Dedifferentiated amniotic fluid mesenchymal stem cell (primary cell): Measurements from ENCODE around the gene UST.

Experiments used
- DNase-seq: peaks from one replicate; pipeline ENCODE4 v3.0.0-alpha.2; 2016; ENCODE audit errors: extremely low spot score

The UST gene

DNA sequence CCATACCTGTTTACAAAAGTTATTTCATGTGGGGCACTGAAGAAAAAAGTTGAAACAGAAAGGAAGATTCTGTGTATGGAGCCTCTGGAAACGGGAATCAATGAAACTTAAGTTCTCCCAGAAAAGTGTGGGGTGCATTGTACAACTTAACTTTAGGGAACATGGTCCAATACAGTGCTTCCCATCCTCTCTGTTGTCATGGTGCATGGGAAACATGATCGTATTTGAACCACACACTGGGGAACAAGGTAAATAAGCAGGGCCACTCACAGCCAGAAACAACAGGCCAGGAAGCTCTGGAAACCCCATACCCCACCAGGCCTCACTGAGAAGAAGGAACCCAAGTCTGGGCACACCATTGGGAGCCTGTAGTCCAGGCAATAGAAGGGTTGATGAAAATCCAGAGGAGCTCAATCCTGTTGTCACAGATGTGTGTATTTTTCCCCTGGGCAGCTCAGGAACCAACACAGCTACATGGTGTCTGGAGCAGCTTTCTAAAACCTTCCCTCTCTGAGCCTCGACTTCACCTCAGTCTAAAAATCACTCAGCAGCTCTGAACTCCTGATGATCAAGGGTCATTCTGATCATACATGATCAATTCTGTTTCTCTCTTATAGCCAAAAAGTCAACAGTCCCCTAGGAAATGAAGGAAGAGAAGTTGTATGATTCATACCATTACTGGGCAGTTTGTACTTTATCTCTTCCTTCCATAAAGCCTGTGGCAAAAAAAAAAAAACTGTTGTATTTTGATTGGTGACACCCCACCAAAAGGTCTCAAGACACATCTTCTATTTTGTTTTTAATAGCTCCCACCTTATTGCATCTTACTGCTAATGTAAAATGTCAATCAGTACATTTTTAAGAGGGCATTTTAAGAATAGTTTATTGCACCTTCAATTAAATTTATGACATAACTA lies 372.2 kb downstream of the UST start:
- DNase-seq: no peak

DNA sequence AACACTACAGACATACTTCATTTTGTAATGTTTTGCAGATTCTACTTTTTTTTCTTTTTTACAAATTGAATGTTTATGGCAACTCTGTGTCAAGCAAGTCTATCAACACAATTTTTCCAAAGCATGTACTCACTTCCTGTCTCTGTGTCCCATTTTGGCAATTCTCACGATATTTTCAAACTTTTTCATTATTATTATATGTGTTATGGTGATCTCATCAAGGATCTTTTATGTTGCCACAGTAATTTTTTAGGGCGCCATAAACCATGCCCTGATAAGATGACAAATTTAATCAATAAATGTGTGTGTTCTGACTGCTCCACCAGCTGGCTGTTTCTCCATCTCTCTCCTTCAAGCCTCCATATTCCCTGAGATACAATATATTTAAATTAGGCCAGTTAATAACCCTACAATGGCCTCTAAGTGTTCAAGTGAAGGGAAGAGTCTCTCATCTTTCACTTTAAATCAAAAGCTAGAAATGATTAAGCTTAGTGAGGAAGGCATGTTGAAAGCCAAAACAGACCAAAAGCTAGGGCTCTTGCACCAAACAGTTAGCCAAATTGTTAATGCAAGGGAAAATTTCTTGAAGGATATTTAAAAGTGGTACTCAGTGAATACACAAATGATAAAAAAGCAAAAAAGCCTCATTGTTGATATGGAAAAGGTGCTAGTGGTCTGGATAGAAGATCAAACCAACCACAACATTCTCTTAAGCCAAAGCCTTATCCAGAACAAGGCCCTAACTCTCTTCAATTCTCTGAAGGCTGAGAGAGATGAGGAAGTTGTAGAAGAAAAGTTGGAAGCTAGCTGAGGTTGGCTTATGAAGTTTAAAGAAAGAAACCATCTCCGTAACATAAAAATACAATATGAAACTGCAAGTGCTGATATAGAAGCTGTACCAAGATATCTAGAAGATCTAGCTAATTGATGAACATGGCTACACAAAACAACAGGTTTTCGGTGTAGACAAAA lies 376.3 kb downstream of the UST start:
- DNase-seq: no peak

DNA sequence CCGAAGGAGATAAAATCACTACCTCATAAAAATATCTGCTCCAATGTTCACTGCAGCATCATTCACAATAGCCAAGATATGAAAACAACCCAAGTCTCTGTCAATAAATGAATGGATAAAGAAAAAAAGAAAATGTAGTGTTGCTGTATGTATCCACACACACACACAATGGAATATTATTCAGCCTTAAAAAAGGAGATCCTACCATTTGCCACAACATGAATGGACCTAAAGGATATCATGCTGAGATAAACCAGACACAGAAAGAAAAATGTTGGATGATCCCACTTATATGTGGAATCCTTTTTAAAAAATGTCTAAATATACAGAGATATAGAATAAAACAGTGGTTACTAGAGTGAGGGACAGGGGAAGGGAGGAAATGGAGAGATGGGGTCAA lies 378.5 kb downstream of the UST start:
- no peak for DNase-seq
